OCI-M1 (cell line): ENCODE measurements around the gene GPD1.
A peak's percentile ranks its signal among the peaks of the same experiment; 100 is the strongest.
"Not testable (repeated sequence)": the region's sequence is repeated elsewhere in the genome, so short reads cannot be mapped to it uniquely, and the experiment has no call there.

Experiments
- DNase-seq: peaks from one replicate; lab custom pipeline; 2025; lab: John Stamatoyannopoulos, UW

The GPD1 gene

GRCh38 chr12:50123203-50123602 is 19.4 kb downstream of the GPD1 start:
- no peak for DNase-seq

GRCh38 chr12:50127546-50127945 is 23.7 kb downstream of the GPD1 start:
- DNase-seq, result no peak

DNA sequence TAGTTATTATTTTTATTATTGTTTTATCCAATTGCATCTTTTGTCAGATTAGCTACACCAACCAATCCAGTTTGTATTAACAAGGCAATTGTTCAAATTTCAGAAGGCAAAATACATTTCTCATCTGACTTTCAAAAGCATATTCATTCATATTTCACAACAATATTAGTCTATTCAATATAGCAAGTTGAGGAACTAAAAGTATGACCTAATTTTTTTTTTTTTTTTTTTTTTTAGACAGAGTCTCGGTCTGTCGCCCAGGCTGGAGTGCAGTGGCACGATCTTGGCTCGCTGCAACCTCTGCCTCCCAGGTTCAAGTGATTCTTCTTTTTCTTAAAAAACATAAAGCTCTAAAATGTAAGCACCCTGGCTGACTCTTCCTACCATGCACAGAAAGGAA is 25.5 kb downstream of the GPD1 start:
- no peak for DNase-seq

DNA sequence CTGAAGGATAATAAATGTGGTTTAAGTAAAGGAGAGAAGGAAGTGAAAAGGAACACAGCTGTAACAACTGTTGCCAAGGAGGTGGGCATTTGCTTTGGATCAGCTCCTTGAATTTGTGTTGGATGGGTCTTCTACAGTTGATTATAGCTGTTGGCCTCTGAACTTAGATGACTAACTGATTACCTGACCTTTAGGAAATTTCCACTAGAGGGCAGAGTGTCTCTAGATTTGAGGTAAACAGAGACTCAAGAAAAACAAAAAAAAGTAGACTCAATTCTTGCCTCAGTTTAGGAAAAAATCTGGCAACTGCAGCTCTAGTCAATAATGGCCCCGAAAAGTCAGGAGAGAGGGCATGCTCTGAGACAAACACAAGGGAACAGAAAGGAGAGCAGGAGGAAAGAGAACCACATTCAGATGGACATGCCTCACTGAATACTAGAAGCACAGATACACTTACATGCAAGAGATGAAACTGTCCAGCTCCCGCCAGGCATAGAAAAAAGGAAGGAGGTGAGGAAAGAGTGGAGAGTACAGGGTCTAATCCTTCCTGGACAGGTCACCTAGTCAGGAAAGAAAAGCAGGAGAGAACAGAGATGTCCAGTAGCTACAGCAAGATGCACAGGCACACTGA is 28.8 kb downstream of the GPD1 start:
- DNase-seq, result peak; percentile 70

GRCh38 chr12:50142993-50143392 is 39.2 kb downstream of the GPD1 start:
- DNase-seq, result no peak

GRCh38 chr12:50145439-50145838 is 41.6 kb downstream of the GPD1 start:
- DNase-seq, result no peak

DNA sequence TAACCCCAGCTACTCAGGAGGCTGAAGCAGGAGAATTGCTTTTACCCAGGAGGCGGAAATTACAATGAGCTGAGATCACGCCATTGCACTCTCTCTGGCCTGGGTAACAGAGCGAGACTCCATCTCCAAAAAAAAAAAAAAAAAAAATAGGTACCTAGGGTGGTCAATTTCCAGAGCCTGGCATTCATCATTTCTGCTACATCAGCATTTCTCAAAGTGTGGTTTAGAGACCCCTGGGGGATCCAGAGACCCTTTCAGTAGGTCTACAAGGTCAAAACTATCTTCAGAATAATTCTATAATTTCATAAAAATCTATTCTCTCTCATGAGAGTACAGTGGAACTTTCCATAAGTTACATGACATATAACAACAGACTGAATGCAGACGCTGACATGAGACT is 43.5 kb downstream of the GPD1 start:
- DNase-seq, result no peak

DNA sequence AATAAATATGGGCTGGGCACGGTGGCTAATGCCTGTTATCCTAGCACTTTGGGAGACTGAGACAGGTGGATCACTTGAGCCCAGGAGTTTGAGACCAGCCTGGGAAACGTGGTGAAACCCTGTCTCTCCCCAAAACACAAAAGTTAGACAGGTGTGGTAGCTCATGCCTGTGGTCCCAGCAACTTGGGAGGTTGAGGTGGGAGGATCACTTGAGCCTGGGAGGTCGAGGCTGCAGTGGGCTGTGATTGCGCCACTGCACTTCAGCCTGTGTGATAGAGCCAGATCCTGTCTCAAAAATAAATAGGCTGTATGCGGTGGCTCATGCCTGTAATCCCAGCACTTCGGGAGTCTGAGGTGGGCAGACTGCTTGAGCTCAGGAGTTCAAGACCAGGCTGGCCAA is 44.2 kb downstream of the GPD1 start:
- DNase-seq, result not testable (repeated sequence)

DNA sequence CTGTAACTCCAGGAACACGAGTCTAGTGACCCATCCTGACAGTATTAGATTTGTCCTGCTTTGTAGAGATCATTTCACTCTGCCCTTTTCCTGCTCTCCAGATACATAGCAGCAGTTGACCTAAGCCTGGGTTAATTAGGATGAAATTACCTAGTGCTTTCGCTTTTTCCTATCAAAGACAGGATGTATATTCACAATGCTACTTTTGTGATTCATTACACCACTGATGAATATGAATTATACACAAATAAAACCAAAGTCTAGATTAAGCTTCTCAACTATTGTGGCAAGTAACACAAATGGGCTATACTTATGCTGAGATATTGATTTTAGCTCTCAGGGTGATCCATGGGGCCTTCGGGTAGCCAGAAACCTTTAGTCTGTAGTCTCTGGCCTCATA is 45.5 kb downstream of the GPD1 start:
- DNase-seq, result no peak

DNA sequence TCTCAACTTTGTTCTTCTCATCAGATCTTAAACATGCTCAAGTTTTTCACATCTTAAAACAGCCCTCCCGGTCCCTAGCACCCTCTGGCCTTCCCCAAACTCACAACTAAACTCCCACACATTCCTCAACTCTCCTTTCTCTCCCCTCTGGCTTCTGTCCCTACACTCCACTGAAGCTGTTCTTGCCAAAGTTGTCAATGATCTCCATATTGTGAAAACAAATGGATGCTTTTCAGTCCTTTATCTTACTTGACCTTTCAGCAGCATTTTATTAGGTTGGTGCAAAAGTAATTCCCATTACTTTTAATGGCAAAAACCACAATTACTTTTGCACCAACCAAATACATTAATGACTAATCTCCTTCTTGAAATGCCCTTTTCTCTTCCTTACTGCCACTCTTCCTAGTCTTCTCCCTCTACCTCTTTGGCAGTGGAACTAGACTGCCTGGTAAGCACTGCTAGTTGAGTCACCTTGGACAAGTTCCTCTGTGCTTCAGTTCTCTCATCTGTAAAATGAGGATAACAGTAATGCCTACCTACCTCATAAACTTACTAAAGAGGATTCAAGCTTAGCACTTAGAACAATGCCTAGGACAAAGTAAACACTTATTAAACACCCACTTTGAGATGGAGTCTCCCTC is 47.4 kb downstream of the GPD1 start:
- DNase-seq, result no peak

GRCh38 chr12:50154947-50155346 is 51.1 kb downstream of the GPD1 start:
- DNase-seq, result not testable (repeated sequence)

GRCh38 chr12:50156641-50157040 is 52.8 kb downstream of the GPD1 start:
- no peak for DNase-seq

- DNase-seq, result no peak
Observed at GRCh38 chr12:50157259-50157658, 53.5 kb downstream of the GPD1 start.

DNA sequence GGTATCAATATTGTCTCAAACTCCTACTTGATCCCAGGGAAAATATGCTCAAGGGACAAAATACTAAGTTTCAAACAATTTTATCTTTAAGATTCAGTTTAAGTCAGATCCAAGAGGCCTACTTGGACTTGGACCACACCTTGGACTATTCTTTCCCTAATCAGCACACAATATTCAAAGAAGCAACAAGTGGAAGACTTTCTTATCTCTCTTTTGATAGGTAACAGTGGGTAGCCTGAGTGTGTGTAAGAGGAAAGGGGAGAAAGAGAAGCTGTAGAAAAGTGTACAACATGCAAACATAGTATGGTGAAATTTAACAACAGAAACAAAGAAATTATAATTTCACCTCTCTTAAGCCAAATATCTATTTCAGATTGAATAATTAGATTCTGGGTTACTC is 56.8 kb downstream of the GPD1 start:
- no peak for DNase-seq
